Activated naive CD8-positive, alpha-beta T cell (primary cell): Measurements from ENCODE around the gene ERMN.

Experiments used
- H3K27ac Mint-ChIP-seq: one replicate; pipeline ENCODE4 v1.8.0; 2021; ENCODE audit warnings: mixed read lengths
- H3K27me3 Mint-ChIP-seq: one replicate; pipeline ENCODE4 v1.8.0; 2021; ENCODE audit warnings: mixed read lengths
- H3K36me3 Mint-ChIP-seq: one replicate; pipeline ENCODE4 v1.8.0; 2021; ENCODE audit warnings: mixed read lengths
- H3K4me1 Mint-ChIP-seq: one replicate; pipeline ENCODE4 v1.8.0; 2021; ENCODE audit warnings: low read depth, mixed read lengths
- H3K4me3 Mint-ChIP-seq: one replicate; pipeline ENCODE4 v1.8.0; 2021; ENCODE audit warnings: mild to moderate bottlenecking, mixed read lengths
- H3K9me3 Mint-ChIP-seq: one replicate; pipeline ENCODE4 v1.8.0; 2021; ENCODE audit warnings: low read depth, mixed read lengths

ERMN gene

DNA sequence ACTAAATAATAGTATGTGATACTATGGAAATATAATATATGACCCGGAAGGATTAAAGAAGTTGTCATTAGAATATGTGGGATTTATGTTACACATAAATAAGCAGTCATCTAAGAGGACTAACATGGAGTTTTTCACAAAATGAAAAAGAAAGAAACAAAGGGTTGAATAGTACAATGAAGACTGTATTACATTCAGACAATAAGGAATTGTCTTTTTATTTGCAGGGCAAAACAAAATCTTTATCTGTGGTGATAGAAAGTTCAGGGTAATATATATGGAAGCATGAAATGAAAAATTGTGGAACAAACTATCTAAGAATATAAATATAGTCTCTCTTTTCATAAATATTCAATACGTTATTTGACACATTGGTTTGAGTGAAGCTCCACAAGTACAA is 5.8 kb downstream of the ERMN start:
- Mint-ChIP-seq H3K27me3 (no peaks in the 10 kb centered on the region), H3K4me3 (no peak overlapping the region), H3K36me3 (peaks cover 30% of the 10 kb centered on the region), H3K27ac (no peak overlapping the region), H3K4me1 (peaks cover 6% of the 10 kb centered on the region), H3K9me3 (peaks cover 4% of the 10 kb centered on the region)

DNA sequence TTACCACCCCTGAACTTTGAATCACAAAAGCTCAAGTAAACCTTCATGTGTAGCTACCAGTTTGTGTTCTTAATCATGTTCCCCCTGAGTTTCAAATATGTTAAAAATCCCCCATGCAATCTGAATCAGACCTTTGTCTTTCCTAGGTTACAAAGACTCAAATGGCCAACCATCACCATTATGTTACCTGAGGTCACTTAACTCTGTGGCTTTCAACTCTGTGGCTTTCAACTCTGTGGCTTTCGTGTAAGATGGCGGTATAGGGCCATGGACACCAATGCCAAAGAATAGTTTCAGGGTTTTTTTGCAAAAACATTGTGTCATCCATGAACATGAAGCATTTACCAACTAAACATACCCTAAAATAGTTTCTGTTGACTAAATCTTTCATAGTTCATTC is 6.7 kb downstream of the ERMN start:
- Mint-ChIP-seq H3K4me3 (no peak overlapping the region), H3K27me3 (no peaks in the 10 kb centered on the region), H3K4me1 (peaks cover 6% of the 10 kb centered on the region), H3K9me3 (peaks cover 4% of the 10 kb centered on the region), H3K27ac (no peak overlapping the region), H3K36me3 (peaks cover 30% of the 10 kb centered on the region)

- Mint-ChIP-seq H3K27me3 (no peaks in the 10 kb centered on the region), H3K4me3 (no peak overlapping the region), H3K9me3 (peaks cover 4% of the 10 kb centered on the region), H3K36me3 (peaks cover 15% of the 10 kb centered on the region), H3K4me1 (peaks cover 10% of the 10 kb centered on the region), H3K27ac (no peak overlapping the region)
Observed at GRCh38 chr2:157315901-157316300, 9.7 kb downstream of the ERMN start.

DNA sequence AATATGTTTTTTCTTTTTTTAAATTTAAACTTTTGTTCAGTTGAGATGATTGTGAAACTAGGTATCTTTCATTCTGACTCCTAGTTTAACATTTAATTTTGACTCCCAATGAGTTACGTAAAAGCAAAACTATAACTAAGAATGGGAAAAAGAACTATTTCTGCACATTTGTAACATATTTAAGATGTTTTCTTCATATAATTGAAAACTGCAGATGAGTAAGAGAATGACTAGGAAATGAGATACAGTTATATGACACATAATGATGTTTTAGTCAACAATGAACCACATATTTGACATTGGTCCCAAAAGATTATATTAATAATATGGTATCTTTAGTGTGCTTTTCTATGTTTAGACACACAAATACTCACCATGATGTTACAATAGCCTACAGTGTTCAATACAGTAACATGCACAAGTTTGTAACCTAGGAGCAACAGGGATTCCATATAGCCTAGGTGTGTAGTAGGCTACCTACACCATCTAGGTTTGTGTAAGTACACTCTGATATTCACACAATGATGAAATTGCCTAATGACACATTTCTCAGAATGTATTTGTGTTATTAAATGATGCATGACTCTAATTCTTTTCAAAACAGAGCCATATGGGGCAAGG is 12.6 kb downstream of the ERMN start:
- Mint-ChIP-seq H3K36me3 (no peaks in the 10 kb centered on the region), H3K4me1 (peaks cover 10% of the 10 kb centered on the region), H3K27me3 (no peaks in the 10 kb centered on the region), H3K4me3 (no peak overlapping the region), H3K9me3 (peaks cover 4% of the 10 kb centered on the region), H3K27ac (no peak overlapping the region)

- Mint-ChIP-seq H3K4me1 (peaks cover 19% of the 10 kb centered on the region), H3K9me3 (peaks cover 4% of the 10 kb centered on the region), H3K27ac (no peak overlapping the region), H3K36me3 (no peaks in the 10 kb centered on the region), H3K4me3 (no peak overlapping the region), H3K27me3 (no peaks in the 10 kb centered on the region)
Observed at GRCh38 chr2:157311706-157312105, 13.9 kb downstream of the ERMN start.

- no peak overlapping the region for H3K27ac Mint-ChIP-seq
- no peaks in the 10 kb centered on the region for H3K27me3 Mint-ChIP-seq
- no peaks in the 10 kb centered on the region for H3K36me3 Mint-ChIP-seq
- no peaks in the 10 kb centered on the region for H3K9me3 Mint-ChIP-seq
- H3K4me3 Mint-ChIP-seq: no peak overlapping the region
- peaks cover 24% of the 10 kb centered on the region for H3K4me1 Mint-ChIP-seq
Observed at GRCh38 chr2:157309878-157310277, 15.7 kb downstream of the ERMN start.

- Mint-ChIP-seq H3K9me3 (no peaks in the 10 kb centered on the region), H3K27me3 (peaks cover 2% of the 10 kb centered on the region), H3K4me1 (peaks cover 29% of the 10 kb centered on the region), H3K27ac (peak overlapping the region; percentile 35), H3K4me3 (no peak overlapping the region), H3K36me3 (no peaks in the 10 kb centered on the region)
Observed at GRCh38 chr2:157307021-157307420, 18.6 kb downstream of the ERMN start.

DNA sequence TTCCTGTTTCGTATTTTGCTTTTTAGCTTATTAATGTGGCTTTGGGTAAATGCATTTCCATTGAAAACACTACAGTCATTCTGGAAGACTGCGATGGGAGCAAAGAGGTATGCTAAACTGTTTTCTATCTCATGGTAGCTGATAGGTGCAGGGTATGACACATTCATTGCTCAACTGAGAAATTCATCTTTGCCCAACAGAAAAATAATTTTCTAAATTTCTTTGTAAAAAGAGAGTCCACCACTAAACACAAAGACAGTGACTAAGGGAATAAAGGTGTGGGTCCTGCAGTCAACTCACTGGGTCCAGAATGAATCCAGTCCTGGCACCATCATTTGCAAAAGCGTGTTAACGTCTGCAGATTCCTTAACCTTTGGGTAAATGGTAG is 19.9 kb downstream of the ERMN start:
- Mint-ChIP-seq H3K9me3 (no peaks in the 10 kb centered on the region), H3K36me3 (no peaks in the 10 kb centered on the region), H3K4me1 (peaks cover 27% of the 10 kb centered on the region), H3K27ac (no peak overlapping the region), H3K4me3 (no peak overlapping the region), H3K27me3 (peaks cover 2% of the 10 kb centered on the region)

DNA sequence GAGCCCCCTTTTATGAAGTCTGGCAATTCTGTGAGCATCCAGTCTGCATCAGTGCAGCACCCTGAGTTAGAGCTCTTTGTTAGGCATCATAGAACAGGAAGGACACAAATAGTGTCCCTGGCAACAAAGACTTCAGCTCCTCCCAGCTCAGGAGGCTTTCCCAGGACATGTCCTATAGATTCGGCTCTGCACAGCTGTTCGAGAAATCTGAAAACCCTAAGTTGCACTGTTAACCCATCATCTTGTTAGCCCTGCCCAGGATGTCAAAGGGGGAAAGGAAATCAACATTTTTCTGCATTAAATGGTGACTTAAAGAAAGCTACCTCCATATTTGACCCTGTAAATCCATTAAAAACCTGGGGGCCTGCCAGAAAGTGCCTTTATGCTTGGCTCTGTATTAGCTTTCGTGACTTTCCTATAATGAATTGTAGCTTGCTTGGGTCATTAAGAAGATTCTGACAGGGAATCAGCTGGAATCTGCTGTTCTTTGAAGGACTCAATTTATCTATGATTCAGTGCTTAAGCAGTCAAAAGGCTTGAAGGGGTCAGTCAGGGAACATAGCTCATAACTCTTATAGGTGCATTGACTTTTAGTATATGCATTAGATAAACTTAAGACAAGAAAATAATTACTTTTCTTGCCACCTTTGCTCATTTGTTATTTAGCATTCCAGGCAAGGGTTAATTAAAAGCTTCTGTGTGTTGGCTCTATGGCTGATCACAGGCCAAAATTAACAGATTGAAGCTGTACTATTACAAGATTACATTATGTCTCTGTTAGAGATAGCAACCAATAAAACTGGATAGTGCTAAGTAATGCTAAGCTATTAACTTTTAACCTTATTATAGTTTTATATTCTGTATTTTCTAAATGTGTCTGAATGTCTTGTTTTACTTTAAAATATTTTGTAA is 20.6 kb downstream of the ERMN start:
- Mint-ChIP-seq H3K27ac (no peak overlapping the region), H3K9me3 (no peaks in the 10 kb centered on the region), H3K4me1 (peaks cover 27% of the 10 kb centered on the region), H3K27me3 (peaks cover 2% of the 10 kb centered on the region), H3K36me3 (no peaks in the 10 kb centered on the region), H3K4me3 (no peak overlapping the region)

GRCh38 chr2:157303612-157304011 is 22.0 kb downstream of the ERMN start:
- no peak overlapping the region for H3K27ac Mint-ChIP-seq
- H3K4me1 Mint-ChIP-seq: peaks cover 27% of the 10 kb centered on the region
- H3K36me3 Mint-ChIP-seq: no peaks in the 10 kb centered on the region
- peaks cover 2% of the 10 kb centered on the region for H3K27me3 Mint-ChIP-seq
- no peak overlapping the region for H3K4me3 Mint-ChIP-seq
- H3K9me3 Mint-ChIP-seq: no peaks in the 10 kb centered on the region

GRCh38 chr2:157302492-157303099 is 23.0 kb downstream of the ERMN start:
- Mint-ChIP-seq H3K27me3 (peaks cover 2% of the 10 kb centered on the region), H3K27ac (no peak overlapping the region), H3K9me3 (no peaks in the 10 kb centered on the region), H3K4me3 (no peak overlapping the region), H3K4me1 (peaks cover 26% of the 10 kb centered on the region), H3K36me3 (no peaks in the 10 kb centered on the region)

DNA sequence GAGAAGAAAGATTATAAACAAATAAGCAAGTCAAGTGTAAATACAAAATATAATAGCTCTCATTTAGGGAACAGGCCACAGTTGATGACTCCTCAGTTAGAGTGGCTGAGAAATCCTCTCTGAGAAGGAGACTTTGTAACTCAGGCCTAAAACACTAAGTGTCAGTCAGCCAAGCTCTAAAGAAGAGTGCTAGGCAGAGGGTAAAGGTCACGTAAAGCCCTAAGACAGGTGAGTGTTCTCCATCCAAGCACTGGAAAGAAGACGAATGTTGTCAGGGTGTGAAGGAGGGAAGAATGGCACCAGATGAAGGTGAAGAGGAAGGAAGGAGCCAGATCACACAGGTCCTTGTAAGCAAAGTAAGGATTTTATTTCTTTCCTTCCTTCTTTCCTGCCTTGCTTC is 24.3 kb downstream of the ERMN start:
- Mint-ChIP-seq H3K36me3 (no peaks in the 10 kb centered on the region), H3K4me3 (no peak overlapping the region), H3K27ac (no peak overlapping the region), H3K4me1 (peaks cover 14% of the 10 kb centered on the region), H3K27me3 (peaks cover 2% of the 10 kb centered on the region), H3K9me3 (no peaks in the 10 kb centered on the region)

DNA sequence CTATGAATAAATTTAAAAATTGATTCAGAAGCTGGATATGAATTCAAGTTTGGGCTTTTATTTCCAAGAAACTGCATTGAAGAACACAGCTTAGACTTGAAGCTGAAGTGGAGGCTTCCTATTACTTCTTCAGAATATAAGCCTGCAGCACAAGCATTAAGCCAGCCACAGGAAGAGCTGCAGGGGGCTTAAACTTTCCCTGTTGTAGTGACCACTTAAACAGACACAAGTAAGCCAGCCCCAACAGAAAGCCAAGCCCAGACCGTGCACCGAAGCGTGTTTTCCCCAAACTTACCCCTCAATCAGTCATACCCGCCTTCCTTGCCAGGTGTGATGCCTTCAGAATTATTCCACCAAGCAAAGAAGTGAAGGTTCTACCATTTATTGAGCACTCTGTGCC is 28.7 kb downstream of the ERMN start:
- Mint-ChIP-seq H3K9me3 (no peaks in the 10 kb centered on the region), H3K27ac (no peak overlapping the region), H3K4me1 (peaks cover 3% of the 10 kb centered on the region), H3K27me3 (no peaks in the 10 kb centered on the region), H3K4me3 (no peak overlapping the region), H3K36me3 (no peaks in the 10 kb centered on the region)

DNA sequence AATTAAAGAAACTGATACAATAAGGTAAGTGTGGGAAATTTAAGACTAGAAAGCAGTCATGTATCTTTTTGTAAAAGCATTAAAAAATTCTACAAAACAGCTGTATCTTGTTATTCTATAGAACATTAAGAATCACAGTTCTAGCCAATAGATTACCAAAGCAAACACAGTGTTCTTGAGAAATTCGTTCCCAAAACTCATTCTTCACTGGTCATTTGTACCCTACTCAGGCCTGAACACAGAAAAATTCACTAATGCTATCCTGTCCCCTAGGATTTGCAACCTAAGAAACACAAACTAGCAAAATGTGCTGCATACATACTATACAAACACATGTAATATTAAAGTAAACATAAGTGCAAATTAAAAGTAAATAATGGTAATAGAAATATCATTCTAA is 29.1 kb downstream of the ERMN start:
- no peaks in the 10 kb centered on the region for H3K27me3 Mint-ChIP-seq
- H3K9me3 Mint-ChIP-seq: no peaks in the 10 kb centered on the region
- H3K4me3 Mint-ChIP-seq: no peak overlapping the region
- no peaks in the 10 kb centered on the region for H3K36me3 Mint-ChIP-seq
- peaks cover 3% of the 10 kb centered on the region for H3K4me1 Mint-ChIP-seq
- H3K27ac Mint-ChIP-seq: no peak overlapping the region

DNA sequence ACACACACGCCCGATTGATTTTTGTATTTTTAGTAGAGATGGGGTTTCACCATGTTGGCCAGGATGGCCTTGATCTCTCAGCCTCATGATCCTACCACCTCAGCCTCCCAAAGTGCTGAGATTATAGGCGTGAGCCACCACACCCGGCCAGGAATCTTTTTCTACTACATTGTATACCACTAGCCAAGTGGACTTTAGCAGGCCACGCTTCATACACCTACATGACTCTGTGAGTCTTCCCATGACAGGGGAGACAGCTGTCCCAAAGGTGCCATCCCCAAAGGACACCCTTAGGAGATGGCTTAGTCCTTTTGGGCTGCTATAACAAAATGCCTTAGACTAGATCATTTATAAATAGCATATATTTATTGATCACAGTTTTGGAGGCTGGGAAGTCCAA is 32.8 kb downstream of the ERMN start:
- H3K36me3 Mint-ChIP-seq: no peaks in the 10 kb centered on the region
- no peak overlapping the region for H3K27ac Mint-ChIP-seq
- H3K27me3 Mint-ChIP-seq: no peaks in the 10 kb centered on the region
- H3K9me3 Mint-ChIP-seq: no peaks in the 10 kb centered on the region
- peaks cover 3% of the 10 kb centered on the region for H3K4me1 Mint-ChIP-seq
- H3K4me3 Mint-ChIP-seq: no peak overlapping the region
